GM23248 (cell line): Measurements from ENCODE around the gene KEAP1.

Experiments used
- EZH2 ChIP-seq: fragments of 200-600 bp; sonication (generic); IDR thresholded peaks from 2 replicates; pipeline ENCODE4 v1.6.1; 2018; ENCODE audit warnings: antibody characterized with exemption, mild to moderate bottlenecking; ENCODE audit not compliant: insufficient read depth, poor library complexity, severe bottlenecking
- EZH2phosphoT487 ChIP-seq: fragments of 200-600 bp; sonication (generic); IDR thresholded peaks from 2 replicates; pipeline ENCODE4 v1.6.1; 2018; ENCODE audit warnings: antibody characterized with exemption, moderate library complexity, mild to moderate bottlenecking, low read depth; ENCODE audit not compliant: insufficient read depth

DNA sequence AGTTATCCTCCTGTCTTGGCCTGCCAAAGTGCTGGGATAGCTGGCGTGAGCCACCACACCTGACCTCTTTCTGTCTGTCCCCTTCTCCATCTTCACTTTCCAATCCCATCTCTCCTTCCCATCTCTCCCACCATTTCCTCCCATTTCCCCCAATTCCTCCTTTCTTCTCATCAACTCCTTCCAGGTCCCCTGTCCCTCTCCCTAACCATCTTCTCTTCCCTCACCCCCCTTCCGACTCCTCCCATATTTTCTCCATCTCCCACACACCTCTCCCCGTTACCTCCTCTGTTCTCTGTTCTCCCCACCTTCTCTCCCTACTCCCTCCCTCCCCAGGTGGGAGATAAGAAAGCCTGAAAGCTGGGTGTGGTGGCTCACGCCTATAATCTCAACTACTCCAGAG is 40.6 kb downstream of the KEAP1 start:
- no peak for TF ChIP-seq EZH2phosphoT487
- TF ChIP-seq EZH2 = no peak
